RWPE1 (cell line): ENCODE results near the gene NPTN.

Experiments used
- CTCF ChIA-PET: fragments of 350-600 bp; sonication (Branson Sonifier 250); formaldehyde crosslinking; extraction: SDS; loops from one replicate; lab custom pipeline; 2021; lab: Yijun Ruan, JAX
- POLR2A ChIA-PET: fragments of 400-600 bp; formaldehyde crosslinking; extraction: SDS; loops from one replicate; lab custom pipeline; 2020; ENCODE audit warnings: antibody characterized with exemption; ENCODE audit not compliant: low non-redundant PET; lab: Yijun Ruan, JAX
- DNase-seq: peaks from one replicate; pipeline ENCODE4 v3.0.0; 2012; ENCODE audit warnings: low spot score
- H3K27ac ChIP-seq: fragments of 450-650 bp; 2 replicates; pipeline ENCODE4 v1.5.1; 2017
- TF ChIP-seq, protein P1 (sequence below): fragments of 450-650 bp; conservative IDR thresholded peaks from 2 replicates; pipeline ENCODE4 v1.5.1; 2017; ENCODE audit warnings: low read depth, mild to moderate bottlenecking

NPTN gene

DNA sequence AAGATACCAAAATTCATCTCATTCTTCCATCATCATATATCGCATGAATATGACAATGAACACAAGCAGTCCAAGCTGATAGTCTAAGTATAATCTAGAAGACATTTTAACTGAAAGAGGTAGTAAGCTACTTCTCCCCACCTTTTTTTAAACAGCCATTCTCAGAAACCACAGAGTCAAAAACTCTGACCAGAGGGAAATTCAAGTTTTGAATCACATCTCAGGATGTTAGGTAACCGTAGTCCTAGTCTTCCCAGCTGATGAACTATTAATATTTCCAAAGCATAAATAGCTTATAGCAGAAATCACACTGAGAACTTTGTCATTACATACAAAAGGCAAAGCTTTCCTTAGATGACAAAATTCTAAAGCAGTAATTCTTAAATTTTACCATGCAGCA, 25.8 kb downstream of the NPTN start:
- H3K27ac ChIP-seq, result no peak overlapping the region
- CTCF ChIA-PET, result interaction anchor here (0.6 to 0.7 kb wide), 2 partner anchors 193 to 302 kb away, joined by 3 to 4 read pairs; no protein-coding TSS in a partner anchor
- POLR2A ChIA-PET, result no interaction called here
- TF ChIP-seq, protein P1, sequence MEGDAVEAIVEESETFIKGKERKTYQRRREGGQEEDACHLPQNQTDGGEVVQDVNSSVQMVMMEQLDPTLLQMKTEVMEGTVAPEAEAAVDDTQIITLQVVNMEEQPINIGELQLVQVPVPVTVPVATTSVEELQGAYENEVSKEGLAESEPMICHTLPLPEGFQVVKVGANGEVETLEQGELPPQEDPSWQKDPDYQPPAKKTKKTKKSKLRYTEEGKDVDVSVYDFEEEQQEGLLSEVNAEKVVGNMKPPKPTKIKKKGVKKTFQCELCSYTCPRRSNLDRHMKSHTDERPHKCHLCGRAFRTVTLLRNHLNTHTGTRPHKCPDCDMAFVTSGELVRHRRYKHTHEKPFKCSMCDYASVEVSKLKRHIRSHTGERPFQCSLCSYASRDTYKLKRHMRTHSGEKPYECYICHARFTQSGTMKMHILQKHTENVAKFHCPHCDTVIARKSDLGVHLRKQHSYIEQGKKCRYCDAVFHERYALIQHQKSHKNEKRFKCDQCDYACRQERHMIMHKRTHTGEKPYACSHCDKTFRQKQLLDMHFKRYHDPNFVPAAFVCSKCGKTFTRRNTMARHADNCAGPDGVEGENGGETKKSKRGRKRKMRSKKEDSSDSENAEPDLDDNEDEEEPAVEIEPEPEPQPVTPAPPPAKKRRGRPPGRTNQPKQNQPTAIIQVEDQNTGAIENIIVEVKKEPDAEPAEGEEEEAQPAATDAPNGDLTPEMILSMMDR, result no peak
- no peak for DNase-seq

DNA sequence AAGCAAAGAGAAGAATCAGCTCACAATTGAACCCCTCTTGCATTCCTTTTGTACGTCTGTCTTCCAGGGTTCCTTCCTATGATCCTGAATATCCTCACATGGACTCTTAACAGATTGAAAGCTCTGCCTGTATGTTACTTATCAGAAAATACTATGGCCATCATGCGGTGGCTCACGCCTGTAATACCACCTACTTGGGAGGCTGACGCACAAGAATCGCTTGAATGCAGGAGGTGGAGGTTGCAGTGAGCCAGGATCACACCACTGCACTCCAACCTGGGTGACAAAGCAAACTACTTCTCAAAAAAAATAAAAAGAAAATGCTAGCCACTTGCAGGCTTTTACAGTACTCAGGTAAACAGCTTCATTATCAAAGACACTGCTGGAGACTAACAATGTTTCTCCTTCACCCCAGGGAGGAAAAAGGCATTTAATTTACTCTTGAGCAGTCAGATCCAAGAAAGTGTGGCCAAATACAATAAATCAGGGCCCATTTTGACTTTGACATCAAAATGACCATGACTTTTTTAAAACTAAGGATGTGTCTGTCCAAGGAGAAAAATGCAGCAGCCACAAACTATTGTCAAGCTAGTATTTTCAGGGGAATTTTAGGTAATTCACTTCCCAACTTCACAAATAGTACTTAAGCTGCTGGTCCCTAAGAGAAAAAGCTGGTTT, 27.3 kb downstream of the NPTN start:
- no peak overlapping the region for H3K27ac ChIP-seq
- TF ChIP-seq, protein P1, result no peak
- ChIA-PET POLR2A (no interaction called here), CTCF (no interaction called here)
- no peak for DNase-seq

DNA sequence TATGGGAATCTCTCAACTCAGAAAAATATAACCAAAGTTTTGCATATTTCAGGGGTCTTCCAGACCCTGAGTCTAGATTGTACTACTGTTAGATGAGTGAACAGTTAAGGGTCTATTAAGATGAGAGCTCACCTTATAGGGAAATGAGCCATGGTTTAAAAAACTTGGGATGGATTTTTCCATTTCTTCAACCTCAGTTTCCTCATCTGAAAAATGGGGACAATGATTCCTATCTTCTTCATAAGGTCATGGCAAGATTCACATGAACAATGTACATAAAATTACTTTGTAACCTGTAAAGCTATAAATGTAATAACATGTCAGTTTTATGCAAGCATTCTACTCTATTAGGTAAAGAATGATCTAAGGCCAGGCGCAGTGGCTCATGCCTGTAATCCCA, 28.7 kb downstream of the NPTN start:
- ChIA-PET POLR2A (interaction anchor here (0.7 kb wide), 1 partner anchor 23 kb away, joined by 3 read pairs; no protein-coding TSS in a partner anchor), CTCF (no interaction called here)
- DNase-seq, result no peak

DNA sequence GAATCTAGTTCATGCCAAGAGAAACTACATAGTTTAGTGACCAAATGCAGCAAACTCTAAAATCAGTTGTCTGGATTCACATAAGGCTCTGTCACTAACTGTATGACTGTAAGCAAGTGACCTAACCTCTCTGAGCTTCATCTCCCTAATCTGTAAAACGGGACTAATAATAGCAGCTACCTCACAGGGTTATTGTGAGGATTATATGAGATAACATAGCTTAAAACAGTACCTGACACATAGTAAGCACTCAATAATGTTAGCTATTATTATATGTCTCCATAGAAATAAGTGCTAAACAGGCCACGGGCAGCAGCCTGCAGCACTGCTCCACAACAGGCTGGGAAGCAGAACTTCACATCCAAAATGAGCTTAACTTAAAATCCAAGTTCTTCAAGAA, 30.2 kb downstream of the NPTN start:
- ChIA-PET POLR2A (no interaction called here), CTCF (interaction anchor here (1.3 kb wide), 1 partner anchor 30 kb away, joined by 3 read pairs; the partner anchor contains the start of gene NPTN)
- no peak overlapping the region for H3K27ac ChIP-seq
- TF ChIP-seq, protein P1, result no peak
- DNase-seq, result no peak

More for the DNA sequence above, 28.7 kb downstream of the NPTN start:
- TF ChIP-seq, protein P1, result no peak
- H3K27ac ChIP-seq, result no peak overlapping the region

DNA sequence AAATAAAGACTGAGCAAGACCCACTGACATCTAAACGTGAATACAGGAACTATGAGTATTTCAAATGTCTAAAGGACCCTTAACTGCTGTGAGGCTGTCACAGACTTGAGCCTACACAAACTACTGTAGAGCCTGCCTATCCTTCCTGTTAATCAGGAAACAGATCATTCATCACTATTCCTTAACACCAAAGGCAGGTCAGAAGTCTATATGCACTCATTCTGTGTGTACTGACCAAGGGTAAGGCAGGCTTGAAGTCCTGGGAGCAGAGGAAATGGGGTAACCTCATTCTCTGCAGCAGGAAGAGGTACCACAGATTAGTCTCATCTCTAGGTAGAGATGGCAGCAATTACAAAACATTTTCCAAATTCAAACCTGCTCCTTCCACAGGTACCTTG, 30.7 kb downstream of the NPTN start:
- ChIA-PET POLR2A (interaction anchor here (0.5 kb wide), 1 partner anchor 113 kb away, joined by 3 read pairs; no protein-coding TSS in a partner anchor), CTCF (interaction anchor here (1.3 kb wide), 1 partner anchor 31 kb away, joined by 3 read pairs; the partner anchor contains the start of gene NPTN)
- TF ChIP-seq, protein P1, result no peak
- no peak overlapping the region for H3K27ac ChIP-seq
- DNase-seq, result no peak

DNA sequence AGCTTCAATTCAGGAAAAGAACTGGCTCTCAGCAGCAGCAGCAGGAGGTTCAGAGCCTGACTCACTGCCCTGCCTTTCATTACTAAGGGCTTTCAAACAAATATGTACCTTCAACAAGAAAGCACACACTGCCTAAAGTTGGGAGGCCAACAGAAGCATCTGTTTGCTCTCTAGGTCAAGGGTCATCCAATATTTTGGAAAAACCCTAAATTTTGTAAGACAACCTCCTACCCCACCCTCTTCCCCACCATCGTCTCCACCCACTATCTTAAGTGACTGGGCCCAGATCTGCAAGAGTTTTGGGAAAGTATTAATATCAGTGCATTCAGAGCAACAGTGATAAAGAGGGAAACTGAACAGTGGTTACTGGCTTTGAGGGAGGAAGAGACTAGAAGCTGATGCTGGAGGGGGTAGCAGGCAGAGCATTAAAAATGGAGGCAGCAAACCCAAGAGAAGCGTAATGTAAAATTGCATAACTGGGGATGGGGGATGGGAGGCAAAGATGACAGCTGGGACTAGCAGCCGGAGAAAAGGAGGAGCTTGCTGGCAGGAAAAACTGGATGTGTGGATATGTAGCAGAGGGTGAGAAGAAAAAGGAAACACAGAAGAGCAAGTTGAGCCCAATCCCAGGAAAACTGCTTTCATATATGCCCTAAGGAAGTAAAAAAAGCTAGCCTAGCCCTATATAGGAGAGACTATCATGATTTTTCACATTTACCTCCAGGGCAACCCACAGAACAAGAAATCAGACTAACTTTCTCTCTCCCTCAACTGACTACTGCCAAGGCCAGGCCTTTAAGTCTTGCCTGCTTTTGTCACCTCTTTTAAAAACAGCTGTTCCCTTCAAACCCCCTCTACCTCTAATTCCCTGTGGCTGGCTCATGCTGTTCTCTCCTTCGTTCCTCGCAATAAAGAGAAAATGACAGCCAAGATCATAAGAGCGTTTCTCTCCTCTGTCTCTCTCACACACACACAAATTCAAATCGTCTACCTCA, 31.4 kb downstream of the NPTN start:
- peak overlapping the region; percentile 26; the same call in 1 of the 2 replicates for H3K27ac ChIP-seq
- TF ChIP-seq, protein P1, result no peak
- ChIA-PET POLR2A (interaction anchor here (0.5 kb wide), 1 partner anchor 113 kb away, joined by 3 read pairs; no protein-coding TSS in a partner anchor), CTCF (interaction anchor here (0.6 to 1.3 kb wide), 2 partner anchors 28 to 32 kb away, joined by 3 to 4 read pairs; partner anchors contain the start of gene NPTN)
- peak; percentile 44 for DNase-seq
